GM10847 (cell line): ENCODE measurements around the gene SLC66A1.

ENCODE experiments used
- POLR2A ChIP-seq: IDR thresholded peaks from 2 replicates; pipeline ENCODE4 v1.6.1; 2011; ENCODE audit not compliant: insufficient read length; ENCODE audit errors: extremely low read depth

Gene SLC66A1

DNA sequence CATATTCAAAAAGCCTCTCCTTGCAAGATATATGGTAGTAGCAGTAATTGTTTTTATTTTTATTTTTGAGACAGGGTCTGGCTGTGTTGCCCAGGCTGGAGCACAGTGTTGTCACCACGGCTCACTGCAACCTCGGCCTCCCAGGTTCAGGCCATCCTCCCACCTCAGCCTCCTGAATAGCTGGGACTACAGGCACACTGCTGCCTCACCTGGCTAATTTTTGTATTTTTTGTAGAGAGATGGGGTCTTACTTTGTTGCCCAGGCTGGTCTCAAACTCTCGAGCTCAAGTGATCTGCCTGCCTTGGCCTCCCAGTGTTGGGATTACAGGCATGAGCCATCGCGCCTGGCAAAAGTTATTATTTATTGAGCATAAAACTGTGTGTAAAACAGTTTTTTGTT, 38.4 kb downstream of the SLC66A1 start:
- no peak for TF ChIP-seq POLR2A

DNA sequence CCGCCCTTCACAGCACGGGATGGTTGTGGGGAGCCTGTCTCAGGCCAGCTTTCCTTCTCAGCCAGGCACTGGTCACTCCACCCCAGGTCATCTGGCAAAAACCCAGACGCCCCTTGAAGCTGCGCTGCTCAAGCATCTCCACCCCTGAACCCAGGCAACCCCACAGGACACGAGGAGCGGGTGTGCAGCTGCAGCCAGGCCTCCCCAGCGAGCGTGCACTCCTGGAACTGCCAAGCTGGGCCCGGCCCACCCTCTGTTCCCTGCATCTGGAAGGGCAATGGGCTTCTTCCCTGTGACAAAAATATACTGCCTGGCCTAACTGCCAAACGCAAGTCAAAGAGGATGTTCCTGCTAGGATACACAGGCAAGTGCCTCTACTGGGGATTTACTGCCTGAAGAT, 39.7 kb downstream of the SLC66A1 start:
- no peak for TF ChIP-seq POLR2A

DNA sequence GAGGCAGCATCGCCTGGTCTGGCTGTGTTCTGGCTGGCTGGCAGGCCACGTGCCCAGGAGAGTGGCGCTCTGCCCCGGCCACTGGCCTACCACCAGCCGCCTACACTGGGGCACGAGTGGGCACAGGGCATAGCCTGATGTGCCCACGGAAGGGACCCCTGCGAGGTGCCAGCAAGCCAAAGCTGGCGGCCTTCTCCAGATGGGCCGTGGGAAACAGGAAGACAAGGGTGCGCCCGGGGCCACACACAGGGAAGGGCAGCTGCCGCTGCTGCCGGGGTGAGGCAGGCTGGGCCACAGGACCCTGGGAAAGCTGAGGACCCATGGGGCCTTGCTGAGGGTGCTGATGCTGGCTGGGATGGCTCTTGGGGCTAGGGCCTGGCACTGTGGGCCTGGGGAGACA, 40.7 kb downstream of the SLC66A1 start:
- no peak for TF ChIP-seq POLR2A

DNA sequence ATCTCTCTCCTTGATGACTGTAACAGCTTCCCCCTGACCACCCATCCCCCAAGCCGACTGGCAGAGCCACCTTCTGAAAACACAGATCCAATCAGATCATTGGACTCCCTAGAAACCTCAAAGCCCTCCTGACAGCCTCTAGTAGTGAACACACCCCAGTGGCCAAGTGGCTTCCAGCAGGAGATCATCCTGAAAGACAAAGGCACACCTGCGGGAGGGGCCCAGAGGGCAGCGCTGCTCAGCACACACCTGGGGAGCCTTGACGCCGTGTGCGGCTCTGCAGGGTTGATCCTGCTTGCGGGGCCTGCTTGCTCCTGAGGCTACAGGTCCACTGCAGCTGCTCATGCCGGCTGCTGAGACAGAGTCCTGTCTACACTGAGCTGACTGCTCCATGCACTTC, 41.5 kb downstream of the SLC66A1 start:
- no peak for TF ChIP-seq POLR2A

DNA sequence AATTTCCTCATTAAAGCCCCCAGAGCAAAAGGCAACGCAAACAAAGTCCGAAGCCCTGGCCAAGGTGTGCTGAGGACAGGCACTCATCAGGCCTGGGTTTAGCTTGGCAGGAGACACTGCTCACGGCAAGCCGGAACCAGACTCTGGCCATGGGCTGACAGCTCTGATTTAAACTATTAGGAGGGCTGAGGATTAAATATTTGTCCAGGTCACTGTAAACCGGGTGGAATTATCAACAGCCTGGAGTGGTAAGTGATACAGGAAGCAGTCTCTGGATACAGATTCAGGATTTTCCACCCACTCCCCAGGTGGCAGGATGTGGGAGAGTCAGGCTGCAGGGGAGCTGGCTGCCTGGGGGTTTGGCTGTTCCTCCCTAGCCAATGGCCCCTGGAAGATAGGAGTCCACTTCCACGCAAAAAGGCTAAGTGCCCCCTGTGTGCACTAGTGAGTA, 42.4 kb downstream of the SLC66A1 start:
- TF ChIP-seq POLR2A: no peak

DNA sequence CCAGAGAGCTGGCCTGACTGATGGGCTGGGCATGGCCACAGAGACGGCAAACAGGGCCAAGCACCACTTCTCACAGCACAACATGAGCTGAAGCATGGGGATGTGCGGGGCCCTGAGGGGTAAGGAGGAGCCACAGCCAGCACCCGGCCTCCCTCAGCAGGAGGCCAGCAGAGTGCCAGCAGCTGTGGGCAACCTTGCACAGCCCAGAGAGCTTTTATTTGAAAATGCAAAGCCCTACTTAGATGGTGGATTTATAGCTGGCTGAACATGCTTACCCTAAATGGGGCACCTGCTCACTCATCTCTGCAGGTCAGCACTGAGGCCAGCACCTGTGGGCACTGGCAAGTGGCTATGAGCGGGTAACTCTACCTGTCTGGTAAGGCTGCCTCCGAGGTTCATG, 44.1 kb downstream of the SLC66A1 start:
- TF ChIP-seq POLR2A: no peak

DNA sequence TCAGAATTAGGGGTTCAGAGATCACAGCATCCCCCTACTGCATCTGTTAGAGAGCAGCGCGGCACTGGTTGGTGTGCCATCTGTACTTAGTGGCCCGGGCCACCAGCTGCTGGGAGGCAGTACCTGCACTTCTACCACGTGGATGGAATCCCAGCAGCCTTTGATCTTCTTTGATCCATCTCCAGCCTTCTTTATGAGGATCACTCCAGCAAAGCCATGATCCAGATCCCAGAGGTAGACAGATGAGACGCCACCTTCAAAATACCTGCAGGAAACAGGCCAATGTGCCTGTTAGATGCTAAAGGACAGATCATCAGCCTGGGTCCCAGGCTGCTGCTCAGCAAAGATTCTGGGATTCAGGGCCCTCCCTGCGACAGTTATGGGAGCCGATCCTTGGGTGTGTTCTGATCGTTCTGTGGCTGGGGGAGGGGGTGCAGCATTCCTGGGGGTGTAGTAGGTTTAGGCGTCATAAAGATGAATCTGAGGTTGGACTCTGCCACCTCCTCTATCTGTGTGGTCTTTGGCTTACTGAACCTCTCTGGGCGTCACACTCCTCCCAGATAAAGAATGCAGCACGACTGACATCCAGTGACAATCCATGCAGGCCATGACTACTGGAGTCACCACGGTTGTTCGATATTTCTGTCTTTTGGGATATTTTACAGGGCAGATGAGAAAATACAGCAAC, 45.3 kb downstream of the SLC66A1 start:
- no peak for TF ChIP-seq POLR2A

DNA sequence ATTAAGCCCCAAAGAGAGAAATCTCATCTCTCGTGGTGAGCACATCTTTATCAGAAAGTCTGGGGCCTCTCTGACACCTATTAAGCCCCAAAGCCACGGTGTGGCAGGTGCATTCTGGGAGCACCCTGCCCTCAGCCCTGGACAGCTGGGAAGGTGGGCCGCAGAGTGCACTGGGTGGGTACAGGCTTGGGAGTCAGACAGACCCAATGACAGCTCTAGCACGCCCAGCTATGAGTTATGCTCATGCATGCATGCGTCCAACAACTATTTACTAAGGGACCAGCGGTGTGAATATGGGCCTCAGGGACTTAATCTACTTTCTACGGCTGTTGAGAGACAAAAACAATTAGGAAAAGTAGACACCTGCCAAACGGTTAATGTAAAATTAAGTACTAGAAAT, 46.6 kb downstream of the SLC66A1 start:
- TF ChIP-seq POLR2A: no peak

DNA sequence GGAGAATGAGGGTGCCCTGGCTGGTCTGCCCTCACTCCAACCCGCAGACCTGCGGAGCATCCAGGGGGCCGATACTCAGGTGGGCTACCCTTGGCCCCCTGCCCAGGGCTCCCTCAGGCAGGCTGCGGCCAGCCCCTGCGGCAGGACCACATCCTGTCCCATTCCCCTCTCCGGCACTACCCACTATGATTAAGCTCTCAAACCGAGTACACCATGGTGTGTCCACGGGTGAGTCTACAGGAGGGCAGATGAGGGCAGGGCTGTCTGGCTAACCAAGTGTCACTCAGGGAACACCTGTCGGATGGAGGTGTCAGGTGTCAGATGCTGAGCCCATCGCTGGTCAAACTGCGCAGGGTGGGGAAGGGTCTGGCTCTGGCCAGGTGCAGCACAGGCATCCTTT, 47.2 kb downstream of the SLC66A1 start:
- TF ChIP-seq POLR2A: no peak

DNA sequence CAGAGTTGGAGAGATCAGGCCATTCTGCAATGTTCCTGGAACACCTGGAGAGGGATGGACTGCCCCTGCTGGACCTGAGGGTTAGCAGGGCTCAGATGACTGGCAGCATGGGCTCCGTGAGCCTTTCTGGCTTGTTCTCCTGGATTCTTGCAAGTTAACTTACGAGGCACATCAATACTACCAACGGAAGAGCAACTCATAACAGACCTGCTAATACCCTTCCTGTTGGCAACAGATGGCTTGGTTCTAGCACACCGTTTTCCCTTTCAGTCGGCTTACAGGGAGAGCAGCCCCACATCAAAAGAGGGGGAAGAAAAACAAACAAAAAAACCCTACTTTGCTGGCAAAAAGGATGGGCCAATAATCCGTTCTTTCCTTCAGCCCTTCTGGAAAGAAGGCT, 47.9 kb downstream of the SLC66A1 start:
- no peak for TF ChIP-seq POLR2A

DNA sequence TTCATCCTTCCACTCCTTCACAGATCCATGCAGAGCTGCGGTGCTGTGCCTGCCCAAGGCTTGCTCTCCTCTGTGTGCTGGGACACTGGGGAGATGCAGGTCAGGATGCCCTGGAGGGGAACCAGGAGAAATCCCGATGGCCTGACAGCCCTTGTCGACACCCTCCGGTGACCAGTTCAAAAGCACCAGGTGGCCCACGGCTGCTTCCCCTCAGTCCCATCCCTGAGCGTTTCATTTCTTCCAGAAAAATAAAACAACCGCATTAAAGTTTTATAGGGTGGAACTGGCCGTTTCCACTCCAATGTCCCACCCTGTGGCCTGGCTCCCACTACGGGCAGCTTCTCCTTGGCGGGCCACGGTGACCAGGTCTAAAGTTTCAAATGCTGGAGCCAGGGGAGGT, 48.3 kb downstream of the SLC66A1 start:
- TF ChIP-seq POLR2A: no peak

DNA sequence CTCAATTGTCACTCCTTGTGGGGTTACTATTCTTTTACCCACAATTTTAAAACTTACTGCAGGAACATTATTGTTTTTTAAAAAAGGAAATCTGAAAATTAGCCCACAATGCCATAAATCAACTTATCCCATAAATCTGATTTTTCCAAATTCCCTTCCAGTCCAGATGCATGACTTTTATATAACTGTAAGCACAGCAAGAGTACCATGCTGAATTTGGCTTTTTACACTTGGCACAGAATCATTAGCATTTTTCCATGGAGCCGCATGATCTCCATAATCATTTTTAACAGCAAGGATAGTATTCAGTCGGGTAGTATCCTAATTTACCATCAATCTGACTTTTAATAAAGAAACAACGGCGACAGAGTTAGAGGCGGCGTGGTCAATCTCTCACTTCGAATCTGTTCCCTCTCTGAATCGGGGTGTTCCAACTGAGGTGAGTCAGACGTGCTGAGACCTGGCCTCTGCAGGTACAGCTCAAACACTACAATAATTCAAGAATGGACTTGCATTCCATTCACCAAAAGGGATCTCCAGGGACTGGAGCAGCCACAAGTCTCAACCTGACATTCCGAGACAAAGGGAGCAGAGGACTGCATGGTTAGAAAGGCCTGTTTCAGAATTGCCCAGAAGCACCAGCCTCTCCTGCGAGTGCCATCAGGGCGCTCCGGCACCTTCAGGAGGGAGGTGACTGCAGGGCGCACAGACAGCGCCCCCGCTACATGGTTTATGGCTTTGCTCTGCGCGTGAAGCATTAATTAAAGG, 48.9 kb downstream of the SLC66A1 start:
- TF ChIP-seq POLR2A: no peak

DNA sequence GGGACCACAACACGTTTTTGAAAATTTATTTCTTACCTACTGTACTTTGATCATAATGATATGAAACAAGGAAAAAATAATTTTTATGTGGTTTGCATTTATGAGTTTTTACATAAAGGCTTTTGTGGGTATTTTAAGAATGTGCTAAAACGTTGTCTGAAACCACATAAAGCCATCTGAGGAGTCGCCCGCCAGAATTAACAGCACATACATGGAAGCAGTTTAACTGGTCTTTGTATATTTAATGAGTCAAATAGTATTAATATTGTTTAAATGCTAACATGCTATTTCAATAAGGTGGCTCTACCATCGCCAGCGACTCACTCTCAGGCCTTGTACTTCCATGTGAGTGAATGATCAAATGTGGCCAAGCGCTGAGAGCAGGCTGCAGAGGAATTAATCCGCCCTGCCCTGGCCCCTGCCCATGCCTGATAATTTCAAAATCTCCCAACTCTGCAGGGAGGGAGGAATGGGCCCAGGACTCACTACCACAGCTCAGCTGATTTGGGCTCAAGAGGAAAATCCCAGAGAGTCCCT, 49.6 kb downstream of the SLC66A1 start:
- TF ChIP-seq POLR2A: no peak

DNA sequence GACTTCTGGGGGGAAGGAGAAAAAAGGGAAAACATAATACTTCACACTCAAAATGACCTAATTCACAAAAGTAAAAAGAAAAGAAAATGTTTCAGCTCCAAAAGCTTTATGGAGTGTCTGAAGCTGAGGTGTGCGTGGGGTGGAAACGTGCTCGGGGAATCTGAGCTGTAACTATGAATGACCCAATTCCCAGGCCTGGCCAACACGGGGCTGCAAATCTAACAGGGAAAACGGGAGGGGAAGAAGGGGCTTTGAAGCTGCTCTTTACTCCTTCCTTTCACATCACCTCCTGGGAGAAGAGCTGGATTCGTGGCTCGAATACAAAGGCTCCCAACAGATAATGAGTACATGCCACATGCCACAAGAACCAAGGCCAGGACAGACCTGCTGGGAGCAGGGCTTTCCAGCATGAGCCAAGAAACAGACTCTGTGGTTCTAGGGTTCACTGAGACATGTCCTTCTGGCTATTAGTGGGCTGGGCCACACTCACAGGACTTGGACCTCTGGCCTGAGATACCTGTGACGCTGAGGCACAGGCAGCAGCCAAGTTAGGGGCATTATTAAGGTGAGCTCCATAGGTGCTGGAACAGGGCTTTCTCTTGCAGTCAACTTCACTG, 51.5 kb downstream of the SLC66A1 start:
- no peak for TF ChIP-seq POLR2A

DNA sequence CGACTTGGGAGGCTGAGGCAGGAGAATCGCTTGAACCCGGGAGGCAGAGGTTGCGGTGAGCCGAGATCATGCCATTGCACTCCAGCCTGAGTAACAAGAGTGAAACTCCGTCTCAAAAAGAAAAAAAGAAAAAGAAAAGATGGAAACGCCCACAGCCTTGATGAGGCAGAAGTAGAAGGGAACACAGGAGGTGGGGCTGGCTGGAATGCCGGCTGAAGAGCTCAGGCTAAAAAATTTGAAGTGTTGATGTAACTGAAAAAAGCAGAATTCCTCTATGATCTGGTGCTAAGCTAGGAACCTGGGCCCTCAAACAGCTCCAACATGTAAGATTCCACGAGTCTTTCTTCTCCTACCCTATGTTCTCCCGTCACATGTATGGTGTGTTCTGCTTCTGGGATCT, 53.6 kb downstream of the SLC66A1 start:
- no peak for TF ChIP-seq POLR2A
